OCI-LY1 (cell line): ENCODE results near the gene HOXA5.

Experiments
- H2AFZ ChIP-seq: fragments of 200-600 bp; sonication (generic), shearing (Covaris generic); 2 replicates; pipeline ENCODE4 v1.6.0; 2014; ENCODE audit warnings: antibody characterized with exemption, mild to moderate bottlenecking, low read length
- H3F3A ChIP-seq: fragments of 200-600 bp; sonication (generic), shearing (Covaris generic); 2 replicates; pipeline ENCODE4 v1.6.0; 2014; ENCODE audit warnings: mild to moderate bottlenecking, antibody characterized with exemption, low read length, moderate library complexity; ENCODE audit not compliant: insufficient read depth
- H3K27ac ChIP-seq: fragments of 200-600 bp; sonication (generic); 2 replicates; pipeline ENCODE4 v1.5.1; 2014; ENCODE audit warnings: low read length, mixed run types, mild to moderate bottlenecking, low read depth; ENCODE audit not compliant: poor library complexity, severe bottlenecking
- H3K27me3 ChIP-seq: fragments of 200-600 bp; sonication (generic); 2 replicates; pipeline ENCODE4 v1.6.0; 2014; ENCODE audit warnings: antibody characterized with exemption, mild to moderate bottlenecking, low read length, moderate library complexity; ENCODE audit not compliant: insufficient read depth
- H3K36me3 ChIP-seq: fragments of 200-600 bp; sonication (generic); 2 replicates; pipeline ENCODE4 v1.6.1; 2014; ENCODE audit warnings: mild to moderate bottlenecking, antibody characterized with exemption, low read length, moderate library complexity, mixed read lengths; ENCODE audit not compliant: insufficient read depth
- H3K4me1 ChIP-seq: fragments of 200-600 bp; sonication (generic); 2 replicates; pipeline ENCODE4 v1.5.1; 2014; ENCODE audit warnings: mild to moderate bottlenecking, low read length, moderate library complexity; ENCODE audit not compliant: insufficient read depth, severe bottlenecking
- H3K4me2 ChIP-seq: fragments of 200-600 bp; sonication (generic), shearing (Covaris generic); 2 replicates; pipeline ENCODE4 v1.6.1; 2014; ENCODE audit warnings: low read length
- H3K4me3 ChIP-seq: fragments of 200-600 bp; sonication (generic); 2 replicates; pipeline ENCODE4 v1.5.1; 2014; ENCODE audit warnings: low read length, low read depth, mild to moderate bottlenecking, mixed read lengths; ENCODE audit not compliant: poor library complexity, severe bottlenecking
- H3K79me2 ChIP-seq: fragments of 200-600 bp; shearing (Covaris generic); 2 replicates; pipeline ENCODE4 v1.6.1; 2016; ENCODE audit warnings: mixed run types, low read length, mixed read lengths; ENCODE audit not compliant: insufficient read depth
- H3K9ac ChIP-seq: fragments of 200-600 bp; sonication (generic), shearing (Covaris generic); 2 replicates; pipeline ENCODE4 v1.6.1; 2014; ENCODE audit warnings: mild to moderate bottlenecking, low read length, mixed read lengths
- H3K9me2 ChIP-seq: fragments of 200-600 bp; sonication (generic), shearing (Covaris generic); 2 replicates; pipeline ENCODE4 v1.6.1; 2014; ENCODE audit warnings: low read depth, mild to moderate bottlenecking, low read length, mixed read lengths
- H3K9me3 ChIP-seq: fragments of 200-600 bp; shearing (Covaris generic); 2 replicates; pipeline ENCODE4 v1.6.1; 2014; ENCODE audit warnings: low read length, mixed read lengths
- H4K20me1 ChIP-seq: fragments of 200-600 bp; sonication (generic), shearing (Covaris generic); 2 replicates; pipeline ENCODE4 v1.6.0; 2016; ENCODE audit warnings: mild to moderate bottlenecking, low read length; ENCODE audit not compliant: insufficient read depth
- EZH2 ChIP-seq: fragments of 200-600 bp; sonication (generic), shearing (Covaris generic); IDR thresholded peaks from 2 replicates; pipeline ENCODE4 v1.8.0; 2017; ENCODE audit warnings: borderline replicate concordance, mixed run types, mild to moderate bottlenecking, antibody characterized with exemption, low read length, moderate library complexity, mixed read lengths
- TF ChIP-seq, protein P1 (sequence below): fragments of 200-600 bp; sonication (generic), shearing (Covaris generic); IDR thresholded peaks from 2 replicates; pipeline ENCODE4 v1.5.1; 2017; ENCODE audit warnings: mild to moderate bottlenecking, antibody characterized with exemption, low read length, moderate library complexity, mixed read lengths

Gene HOXA5

DNA sequence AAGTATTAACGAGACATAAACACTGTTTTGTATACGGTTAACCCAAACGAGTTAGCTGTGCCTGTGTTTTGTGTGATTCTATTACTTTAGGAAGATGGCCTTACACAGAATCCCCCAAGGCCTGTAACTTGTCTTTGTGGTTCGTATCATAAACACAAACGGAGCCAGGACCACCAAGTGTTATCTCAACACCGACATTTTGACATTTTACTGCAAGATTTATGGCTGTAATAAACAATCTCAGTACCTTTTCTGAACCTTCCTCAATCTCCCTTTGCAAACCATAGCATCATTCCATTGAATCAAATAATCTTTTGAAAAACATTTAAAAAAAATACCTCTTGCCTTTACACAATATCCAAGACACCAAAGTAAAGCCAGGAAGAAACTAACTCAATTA is 10.5 kb downstream of the HOXA5 start:
- Histone ChIP-seq H3K27me3 (no peaks in the 10 kb centered on the region), H3K9ac (no peak overlapping the region), H3K4me2 (no peak overlapping the region)

DNA sequence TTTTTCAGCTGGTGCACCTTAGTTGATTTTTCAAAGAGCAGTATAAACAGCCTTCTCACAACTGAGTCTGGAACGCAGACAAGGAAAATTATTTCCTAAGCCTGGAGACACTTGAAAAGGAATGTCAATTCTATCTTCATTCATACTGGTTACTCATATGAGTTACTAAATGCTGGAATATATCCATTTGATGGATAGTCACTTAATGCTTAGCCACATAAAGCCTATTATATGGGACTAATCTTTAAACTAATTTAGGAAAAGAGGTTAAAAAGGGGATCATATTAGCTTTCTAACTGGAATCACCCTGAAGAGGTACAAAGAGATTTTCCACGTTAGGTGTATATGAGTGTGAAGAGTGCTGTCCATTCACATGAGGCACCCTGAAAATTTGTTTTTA is 11.3 kb downstream of the HOXA5 start:
- Histone ChIP-seq H3K27ac (no peak overlapping the region), H3K79me2 (no peaks in the 10 kb centered on the region), H3K36me3 (no peaks in the 10 kb centered on the region), H3F3A (no peaks in the 10 kb centered on the region), H3K4me2 (no peak overlapping the region), H3K9me3 (no peaks in the 10 kb centered on the region), H3K27me3 (no peaks in the 10 kb centered on the region), H3K4me3 (no peak overlapping the region), H2AFZ (no peak overlapping the region), H3K9ac (no peak overlapping the region), H3K4me1 (no peaks in the 10 kb centered on the region), H3K9me2 (no peaks in the 10 kb centered on the region), H4K20me1 (no peaks in the 10 kb centered on the region)
- TF ChIP-seq EZH2, result no peak
- TF ChIP-seq, protein P1, sequence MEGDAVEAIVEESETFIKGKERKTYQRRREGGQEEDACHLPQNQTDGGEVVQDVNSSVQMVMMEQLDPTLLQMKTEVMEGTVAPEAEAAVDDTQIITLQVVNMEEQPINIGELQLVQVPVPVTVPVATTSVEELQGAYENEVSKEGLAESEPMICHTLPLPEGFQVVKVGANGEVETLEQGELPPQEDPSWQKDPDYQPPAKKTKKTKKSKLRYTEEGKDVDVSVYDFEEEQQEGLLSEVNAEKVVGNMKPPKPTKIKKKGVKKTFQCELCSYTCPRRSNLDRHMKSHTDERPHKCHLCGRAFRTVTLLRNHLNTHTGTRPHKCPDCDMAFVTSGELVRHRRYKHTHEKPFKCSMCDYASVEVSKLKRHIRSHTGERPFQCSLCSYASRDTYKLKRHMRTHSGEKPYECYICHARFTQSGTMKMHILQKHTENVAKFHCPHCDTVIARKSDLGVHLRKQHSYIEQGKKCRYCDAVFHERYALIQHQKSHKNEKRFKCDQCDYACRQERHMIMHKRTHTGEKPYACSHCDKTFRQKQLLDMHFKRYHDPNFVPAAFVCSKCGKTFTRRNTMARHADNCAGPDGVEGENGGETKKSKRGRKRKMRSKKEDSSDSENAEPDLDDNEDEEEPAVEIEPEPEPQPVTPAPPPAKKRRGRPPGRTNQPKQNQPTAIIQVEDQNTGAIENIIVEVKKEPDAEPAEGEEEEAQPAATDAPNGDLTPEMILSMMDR, result no peak

More for the DNA sequence above, 10.5 kb downstream of the HOXA5 start:
- Histone ChIP-seq H3K36me3 (no peaks in the 10 kb centered on the region), H3K4me3 (no peak overlapping the region), H2AFZ (no peak overlapping the region), H3K4me1 (no peaks in the 10 kb centered on the region), H4K20me1 (no peaks in the 10 kb centered on the region), H3F3A (no peaks in the 10 kb centered on the region), H3K27ac (no peak overlapping the region), H3K9me3 (no peaks in the 10 kb centered on the region), H3K9me2 (no peaks in the 10 kb centered on the region), H3K79me2 (no peaks in the 10 kb centered on the region)
- TF ChIP-seq, protein P1, result no peak
- TF ChIP-seq EZH2, result no peak

DNA sequence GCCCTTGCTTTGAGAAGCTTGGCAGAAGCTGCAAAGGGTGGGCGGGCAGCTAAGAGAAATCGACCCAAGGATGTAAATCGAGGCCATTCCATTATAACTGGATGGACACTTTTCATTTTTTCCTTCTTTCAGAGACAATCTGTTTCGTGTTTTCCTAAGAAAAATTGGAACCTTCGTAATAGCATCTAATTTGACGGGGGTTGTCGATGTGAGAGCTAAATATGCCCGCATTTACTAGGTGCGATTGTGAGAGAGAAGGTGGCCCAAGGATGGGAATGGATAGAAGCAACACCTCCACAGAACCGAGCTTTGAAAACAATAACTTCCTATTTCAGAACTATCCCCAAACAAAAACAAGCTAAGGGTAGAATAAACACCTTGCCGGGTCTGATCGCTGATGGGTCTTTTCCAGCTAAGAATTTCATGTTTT is 12.1 kb downstream of the HOXA5 start:
- no peaks in the 10 kb centered on the region for H3K9me3 ChIP-seq
- H3K4me3 ChIP-seq, result no peak overlapping the region
- H2AFZ ChIP-seq, result no peak overlapping the region
- H3K9ac ChIP-seq, result no peak overlapping the region
- H3K36me3 ChIP-seq, result no peaks in the 10 kb centered on the region
- no peaks in the 10 kb centered on the region for H3K27me3 ChIP-seq
- H3K4me2 ChIP-seq, result no peak overlapping the region
- TF ChIP-seq, protein P1, result no peak
- TF ChIP-seq EZH2, result no peak
- no peaks in the 10 kb centered on the region for H3K79me2 ChIP-seq
- H3K27ac ChIP-seq, result no peak overlapping the region
- no peaks in the 10 kb centered on the region for H3F3A ChIP-seq
- H3K9me2 ChIP-seq, result no peaks in the 10 kb centered on the region
- H3K4me1 ChIP-seq, result no peaks in the 10 kb centered on the region
- no peaks in the 10 kb centered on the region for H4K20me1 ChIP-seq
